GM21619 (cell line): ENCODE results near the gene WASF2.
"Not testable (repeated sequence)": the region's sequence is repeated elsewhere in the genome, so short reads cannot be mapped to it uniquely, and the experiment has no call there.

Experiments used
- ATAC-seq: cut with Tn5 transposase; IDR thresholded peaks from one replicate; pipeline ENCODE4 v1.9.1; 2021; ENCODE audit not compliant: unreplicated experiment

WASF2 gene

GRCh38 chr1:27521861-27522431, 32.0 kb upstream of the WASF2 start:
- no peak for ATAC-seq

GRCh38 chr1:27521336-27521831, 31.4 kb upstream of the WASF2 start:
- ATAC-seq: no peak

GRCh38 chr1:27520651-27521050, 30.7 kb upstream of the WASF2 start:
- ATAC-seq: no peak

- no peak for ATAC-seq
Observed at GRCh38 chr1:27519331-27520258, 29.6 kb upstream of the WASF2 start.

DNA sequence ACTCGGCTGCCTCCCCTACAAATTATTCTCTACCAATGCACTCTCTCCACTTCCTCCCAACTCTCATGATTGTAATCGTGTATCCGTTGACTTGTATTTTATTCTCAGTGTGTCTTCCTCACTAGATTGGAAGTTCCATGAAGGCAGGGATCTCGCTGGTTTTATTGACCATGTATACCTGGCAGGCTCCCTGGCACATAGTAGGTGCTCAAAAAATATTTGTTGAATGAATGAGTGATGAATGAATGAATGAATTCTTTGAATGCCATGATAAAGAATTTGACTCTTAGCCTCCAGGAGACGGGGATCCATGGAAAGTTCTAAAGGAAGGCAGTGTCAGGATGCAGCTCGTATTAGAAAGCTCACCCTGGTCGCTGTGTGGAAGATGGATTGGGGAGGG, 28.8 kb upstream of the WASF2 start:
- no peak for ATAC-seq

- ATAC-seq: no peak
Observed at GRCh38 chr1:27517907-27518718, 28.1 kb upstream of the WASF2 start.

GRCh38 chr1:27517301-27517700, 27.3 kb upstream of the WASF2 start:
- no peak for ATAC-seq

GRCh38 chr1:27515626-27516025, 25.7 kb upstream of the WASF2 start:
- no peak for ATAC-seq

- no peak for ATAC-seq
Observed at GRCh38 chr1:27513958-27514357, 24.0 kb upstream of the WASF2 start.

DNA sequence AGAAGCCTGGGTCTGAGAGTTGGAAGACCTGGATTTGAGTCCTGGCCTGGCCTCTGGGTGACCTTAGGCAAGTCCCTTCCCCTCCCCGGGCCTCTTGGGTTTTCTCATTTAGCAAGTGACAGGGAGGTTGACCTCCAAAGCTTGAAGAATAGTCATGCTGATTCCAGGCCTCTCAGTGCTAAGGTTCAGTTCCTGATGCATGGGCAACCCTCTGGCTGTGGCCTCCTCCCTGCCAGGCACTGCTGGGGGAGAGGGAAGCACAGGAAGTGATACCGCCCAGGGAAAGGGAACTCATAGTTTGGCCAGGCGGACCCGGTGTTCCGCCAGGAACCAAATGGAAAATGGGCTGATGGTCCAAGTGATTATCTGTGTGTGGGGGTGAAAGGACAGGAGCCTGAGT, 23.6 kb upstream of the WASF2 start:
- no peak for ATAC-seq

DNA sequence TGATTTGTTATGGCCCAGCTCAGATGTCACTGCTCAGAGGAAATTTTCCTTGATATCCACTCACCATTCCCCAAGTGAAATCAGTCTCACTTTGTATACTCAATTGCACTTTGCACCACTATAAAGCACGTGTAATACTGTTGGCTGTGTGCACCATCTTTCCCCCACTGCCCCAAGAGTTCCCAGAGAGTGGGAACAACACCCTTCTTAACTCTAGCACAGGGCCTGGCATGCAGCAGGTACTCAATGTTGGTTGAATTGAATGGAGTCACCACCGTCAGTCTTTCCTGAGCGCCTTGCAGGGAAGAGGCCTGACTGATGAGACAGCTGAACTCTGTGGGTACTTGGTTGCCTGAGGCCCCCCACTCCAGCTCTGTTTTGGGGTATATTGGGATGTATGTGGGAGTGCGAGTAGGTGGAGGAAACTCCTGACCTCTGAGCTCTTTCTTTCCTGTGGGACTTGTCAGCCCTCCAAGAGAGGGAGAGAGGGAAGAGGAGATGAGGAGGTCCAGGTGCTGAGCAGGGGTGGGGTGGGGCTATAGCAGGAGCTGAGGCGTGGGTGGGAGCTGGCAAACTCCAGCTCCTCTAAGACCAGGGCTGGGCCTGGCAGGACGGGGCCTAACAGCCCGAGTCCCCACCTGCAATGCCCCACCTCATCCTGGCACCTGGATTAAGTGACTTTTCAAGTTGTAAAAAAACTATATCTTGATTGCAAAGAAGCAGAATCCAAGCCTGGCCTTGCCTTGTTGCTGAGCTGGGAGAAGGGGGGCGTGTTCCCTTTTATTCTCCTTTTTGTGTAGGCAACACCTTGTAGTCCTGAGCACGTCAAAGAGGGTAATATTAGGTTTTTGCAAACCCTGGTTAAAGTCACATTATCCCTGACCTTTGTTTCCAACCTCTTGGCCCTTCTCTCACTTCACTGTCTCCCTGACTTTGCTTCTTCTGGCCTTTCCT, 19.4 kb upstream of the WASF2 start:
- ATAC-seq: no peak

DNA sequence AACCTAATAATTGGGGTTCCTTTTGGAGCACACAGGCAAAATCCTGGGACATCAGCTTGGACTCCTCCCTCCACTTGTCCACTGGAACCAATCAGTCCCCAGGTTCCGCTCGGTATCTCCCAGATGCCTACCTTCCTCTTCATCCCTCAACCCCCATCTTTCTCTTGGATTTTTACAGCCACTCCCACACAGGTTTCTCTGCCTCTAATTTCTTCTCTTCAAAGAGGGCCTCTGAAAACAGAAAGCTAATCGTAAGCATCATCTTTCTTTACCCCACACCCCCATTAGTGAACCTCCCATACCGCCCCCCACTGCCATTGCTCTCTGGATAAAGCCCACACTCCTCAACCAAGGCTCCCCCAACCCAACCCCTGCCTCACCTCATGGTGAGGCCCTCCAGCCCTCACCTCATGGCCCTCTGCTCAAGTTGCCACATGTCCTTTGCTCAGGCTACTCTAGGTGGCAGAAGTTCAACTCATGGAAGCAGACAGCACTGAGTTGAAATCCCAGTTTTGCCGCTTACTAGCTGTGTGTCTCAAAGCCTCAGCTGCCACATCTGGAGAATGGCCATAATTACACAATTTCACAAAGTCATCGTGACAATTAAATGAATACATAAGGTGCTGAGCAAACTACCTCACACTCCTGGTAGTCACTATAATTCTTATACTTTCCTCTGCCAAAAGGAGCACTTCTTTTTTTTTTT, 18.1 kb upstream of the WASF2 start:
- no peak for ATAC-seq

- ATAC-seq: no peak
Observed at GRCh38 chr1:27506703-27507102, 16.7 kb upstream of the WASF2 start.

- ATAC-seq: no peak
Observed at GRCh38 chr1:27505420-27505680, 15.4 kb upstream of the WASF2 start.

DNA sequence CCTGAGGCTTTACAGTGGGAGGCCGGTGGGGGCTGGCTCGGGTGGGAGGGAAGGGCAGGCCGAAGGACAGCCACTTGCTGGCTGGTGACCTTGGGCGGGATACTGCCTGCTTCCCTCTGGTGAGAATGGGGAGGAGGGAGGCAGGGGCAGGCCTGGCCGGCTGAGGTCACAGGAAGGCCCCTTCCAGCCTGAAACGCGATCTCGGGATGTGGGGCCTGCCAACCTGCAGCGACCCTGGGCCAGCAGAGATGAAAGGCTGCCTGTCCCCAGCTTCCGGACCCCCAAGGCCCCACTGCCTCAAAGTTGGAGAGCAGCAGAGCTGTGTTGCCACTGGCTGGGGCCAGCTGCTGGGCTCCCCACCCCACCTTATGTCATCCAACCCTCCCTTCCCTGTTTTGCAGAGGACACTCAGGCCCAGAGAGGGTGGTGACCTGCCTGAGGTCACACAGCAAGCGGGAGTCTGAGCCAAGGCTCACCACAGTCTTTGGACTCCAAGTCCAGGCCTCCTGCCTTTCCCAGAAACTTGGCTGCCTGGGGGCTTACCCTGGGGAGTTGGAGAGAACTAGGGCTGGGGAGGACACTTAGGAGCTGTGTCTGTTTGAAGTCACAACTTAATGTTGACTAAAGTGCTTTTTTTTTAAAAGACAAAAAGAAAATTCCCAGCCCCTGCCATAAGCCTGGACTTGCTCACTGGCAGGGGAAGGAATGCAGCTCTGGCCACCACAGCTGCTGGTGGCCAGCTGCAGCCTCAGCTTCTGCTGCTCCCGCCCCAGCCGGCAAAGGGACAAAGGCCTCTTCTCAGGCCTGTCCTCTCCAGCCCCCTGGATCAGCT, 14.8 kb upstream of the WASF2 start:
- ATAC-seq: no peak

DNA sequence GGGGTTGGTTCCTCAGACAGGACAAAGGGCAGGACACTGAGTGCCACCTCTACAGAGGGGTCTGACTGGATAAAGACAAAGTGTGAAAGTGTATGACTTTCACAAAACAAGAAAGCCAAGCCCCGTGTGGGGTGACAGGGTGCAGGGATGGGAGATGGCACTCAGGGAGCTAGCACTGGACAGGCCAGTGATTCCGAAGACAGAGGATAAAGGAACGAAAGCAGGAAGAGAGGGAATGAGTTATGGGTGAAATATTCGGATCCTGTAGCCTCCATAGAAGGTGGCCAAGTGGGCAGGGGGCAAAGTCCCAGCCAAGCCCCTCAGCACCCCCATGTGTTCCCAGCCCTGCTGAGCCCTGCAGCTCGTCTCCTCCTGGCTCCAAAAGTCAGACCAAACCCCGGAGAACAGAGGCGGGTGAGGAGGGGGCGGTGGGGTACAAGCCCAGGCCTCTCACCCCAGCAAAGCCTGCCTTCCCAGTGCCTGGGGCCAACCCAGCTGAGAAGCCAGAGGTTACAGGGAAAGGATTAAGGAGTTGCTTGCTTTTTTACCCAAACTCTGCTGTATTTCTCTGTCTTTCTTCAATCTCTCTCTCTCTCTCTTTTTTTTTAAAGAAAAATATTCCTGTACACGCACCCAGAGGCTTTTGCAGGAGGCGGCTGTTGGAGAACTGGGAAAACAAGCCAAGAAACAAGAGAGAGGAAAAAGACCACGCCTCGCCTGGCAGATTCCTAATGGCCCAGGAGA, 14.0 kb upstream of the WASF2 start:
- no peak for ATAC-seq

DNA sequence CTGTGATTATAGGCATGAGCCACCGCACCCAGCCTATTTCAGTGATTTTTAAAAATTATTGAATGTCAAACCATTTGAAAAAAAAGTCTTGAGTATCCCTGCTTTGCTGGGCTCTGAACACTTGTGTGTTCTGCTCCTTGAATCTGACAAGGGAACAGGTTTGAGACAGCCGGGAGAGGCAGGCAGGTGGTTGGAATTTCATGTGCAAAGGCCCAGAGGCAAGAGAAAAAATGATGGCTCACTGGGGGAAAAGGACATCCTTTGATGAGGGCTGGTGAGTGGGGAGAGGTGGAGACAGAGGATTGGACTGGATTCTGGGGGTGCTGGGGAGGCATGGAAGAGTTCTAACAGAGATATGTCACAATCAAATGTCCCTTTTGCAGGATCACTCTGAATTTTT, 13.1 kb upstream of the WASF2 start:
- ATAC-seq: no peak

- not testable (repeated sequence) for ATAC-seq
Observed at GRCh38 chr1:27501159-27501558, 11.2 kb upstream of the WASF2 start.

GRCh38 chr1:27499142-27499541, 9.2 kb upstream of the WASF2 start:
- ATAC-seq: no peak
